Gastrocnemius medialis (tissue), 4 donors: ENCODE measurements around the gene TRAM2.

Source experiments
- POLR2A ChIP-seq, 2 donors: fragments of 450-650 bp; IDR thresholded peaks; one replicate each; pipeline ENCODE4 v1.6.1; 2017; ENCODE audit warnings: antibody characterized with exemption in 2 of 2, mild to moderate bottlenecking in 2 of 2, moderate library complexity in 2 of 2
- TF ChIP-seq, protein P1 (sequence below), 5 experiments: fragments of 450-650 bp in 3 of 5; fragments of 200-600 bp in 2 of 5; sonication (generic) in 2 of 5; IDR thresholded peaks in 4 of 5; conservative IDR thresholded peaks in 1 of 5; 1 replicate in 4 of 5; 2 replicates in 1 of 5; pipeline ENCODE4 v1.5.1; 2016 to 2019; ENCODE audit warnings: antibody characterized with exemption in 5 of 5, mild to moderate bottlenecking in 3 of 5, moderate library complexity in 3 of 5

DNA sequence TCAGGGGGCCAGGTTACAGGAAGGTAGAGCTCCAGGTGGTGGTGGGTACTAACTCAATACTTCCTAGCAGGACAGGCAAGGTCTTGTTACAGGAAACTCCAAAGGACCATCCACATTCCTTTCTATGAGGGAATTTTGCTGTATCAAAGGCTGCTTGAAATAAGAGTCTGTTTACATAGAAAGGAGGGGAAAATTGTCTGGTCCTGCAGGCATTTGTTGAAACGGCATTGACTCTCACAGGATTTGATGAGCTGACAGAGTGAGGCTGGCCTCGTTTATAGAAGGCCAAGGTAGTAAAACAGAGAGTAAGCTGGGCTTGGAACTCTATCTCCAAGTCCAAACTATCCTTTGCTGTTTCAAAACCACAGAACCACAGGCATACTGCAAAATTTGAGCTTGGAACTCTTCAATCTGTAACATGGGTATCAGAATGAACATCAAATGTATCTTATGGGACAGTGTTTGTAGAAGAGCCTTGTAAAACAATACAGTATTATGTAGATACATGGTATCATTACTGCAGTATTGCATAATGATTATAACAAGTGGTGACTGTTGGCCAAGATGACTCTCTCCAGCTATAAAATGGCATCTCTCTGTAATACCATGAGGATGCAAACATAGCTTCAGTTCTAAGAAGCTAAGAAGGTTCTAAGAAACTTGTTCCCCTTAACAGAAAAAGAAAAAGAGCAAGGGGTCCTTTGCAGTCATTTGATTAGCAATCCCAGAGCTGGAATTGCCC lies 61.5 kb downstream of the TRAM2 start:
- TF ChIP-seq, protein P1, sequence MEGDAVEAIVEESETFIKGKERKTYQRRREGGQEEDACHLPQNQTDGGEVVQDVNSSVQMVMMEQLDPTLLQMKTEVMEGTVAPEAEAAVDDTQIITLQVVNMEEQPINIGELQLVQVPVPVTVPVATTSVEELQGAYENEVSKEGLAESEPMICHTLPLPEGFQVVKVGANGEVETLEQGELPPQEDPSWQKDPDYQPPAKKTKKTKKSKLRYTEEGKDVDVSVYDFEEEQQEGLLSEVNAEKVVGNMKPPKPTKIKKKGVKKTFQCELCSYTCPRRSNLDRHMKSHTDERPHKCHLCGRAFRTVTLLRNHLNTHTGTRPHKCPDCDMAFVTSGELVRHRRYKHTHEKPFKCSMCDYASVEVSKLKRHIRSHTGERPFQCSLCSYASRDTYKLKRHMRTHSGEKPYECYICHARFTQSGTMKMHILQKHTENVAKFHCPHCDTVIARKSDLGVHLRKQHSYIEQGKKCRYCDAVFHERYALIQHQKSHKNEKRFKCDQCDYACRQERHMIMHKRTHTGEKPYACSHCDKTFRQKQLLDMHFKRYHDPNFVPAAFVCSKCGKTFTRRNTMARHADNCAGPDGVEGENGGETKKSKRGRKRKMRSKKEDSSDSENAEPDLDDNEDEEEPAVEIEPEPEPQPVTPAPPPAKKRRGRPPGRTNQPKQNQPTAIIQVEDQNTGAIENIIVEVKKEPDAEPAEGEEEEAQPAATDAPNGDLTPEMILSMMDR (IDR thresholded peaks at IDR 0.05 in 4 of 5, conservative IDR thresholded peaks at IDR 0.05 in 1 of 5), result no peak
- TF ChIP-seq POLR2A (IDR thresholded peaks at IDR 0.05), result no peak
